Measurements from ENCODE around the gene THAP10. TPM values are rescaled to one million over a fixed set of nuclear protein-coding genes. Genes with fewer than 3 reads are reported as not detected.

Gene THAP10
- total RNA-seq, 1 experiment from 2014 or later, result 2.6 TPM

- Mint-ChIP-seq H3K9me3 (no peaks in the 10 kb centered on the region), H3K27ac (no peak overlapping the region), H3K4me1 (no peaks in the 10 kb centered on the region), H3K4me3 (no peak overlapping the region), H3K36me3 (no peaks in the 10 kb centered on the region), H3K27me3 (ENCODE audit: low read depth) (no peaks in the 10 kb centered on the region; the same call in 1 of the 2 replicates)
- ATAC-seq (no peak), DNase-seq (ENCODE audit: low spot score) (no peak)
- CTCF ChIA-PET, result interaction anchor here (1.1 kb wide), 1 partner anchor 56 kb away, joined by 4 read pairs; no protein-coding TSS in a partner anchor
- TF ChIP-seq CREM (CRISPR knock-in tag; IDR thresholded peaks at IDR 0.05) (no peak), TP53 (CRISPR knock-in tag; IDR thresholded peaks at IDR 0.05) (no peak), ZNF232 (CRISPR knock-in tag; IDR thresholded peaks at IDR 0.05) (no peak), TEAD4 (CRISPR knock-in tag; IDR thresholded peaks at IDR 0.05) (no peak), SMAD4 (CRISPR knock-in tag; IDR thresholded peaks at IDR 0.05) (no peak), ZBTB43 (CRISPR knock-in tag; IDR thresholded peaks at IDR 0.05) (no peak), HMGA2 (CRISPR knock-in tag; IDR thresholded peaks at IDR 0.05) (no peak), JAZF1 (CRISPR knock-in tag; IDR thresholded peaks at IDR 0.05) (no peak), CTCF (IDR thresholded peaks at IDR 0.05) (no peak), NR2C2 (CRISPR knock-in tag; IDR thresholded peaks at IDR 0.05) (no peak), ZMAT4 (CRISPR knock-in tag; IDR thresholded peaks at IDR 0.05) (no peak), RORB (CRISPR knock-in tag; IDR thresholded peaks at IDR 0.05) (no peak)
- TF ChIP-seq, protein P1, sequence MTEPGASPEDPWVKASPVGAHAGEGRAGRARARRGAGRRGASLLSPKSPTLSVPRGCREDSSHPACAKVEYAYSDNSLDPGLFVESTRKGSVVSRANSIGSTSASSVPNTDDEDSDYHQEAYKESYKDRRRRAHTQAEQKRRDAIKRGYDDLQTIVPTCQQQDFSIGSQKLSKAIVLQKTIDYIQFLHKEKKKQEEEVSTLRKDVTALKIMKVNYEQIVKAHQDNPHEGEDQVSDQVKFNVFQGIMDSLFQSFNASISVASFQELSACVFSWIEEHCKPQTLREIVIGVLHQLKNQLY (CRISPR knock-in tag; IDR thresholded peaks at IDR 0.05), result no peak
- POLR2A ChIA-PET, result no interaction called here
Observed at GRCh38 chr15:70880781-70881180, 11.5 kb downstream of the THAP10 start.

DNA sequence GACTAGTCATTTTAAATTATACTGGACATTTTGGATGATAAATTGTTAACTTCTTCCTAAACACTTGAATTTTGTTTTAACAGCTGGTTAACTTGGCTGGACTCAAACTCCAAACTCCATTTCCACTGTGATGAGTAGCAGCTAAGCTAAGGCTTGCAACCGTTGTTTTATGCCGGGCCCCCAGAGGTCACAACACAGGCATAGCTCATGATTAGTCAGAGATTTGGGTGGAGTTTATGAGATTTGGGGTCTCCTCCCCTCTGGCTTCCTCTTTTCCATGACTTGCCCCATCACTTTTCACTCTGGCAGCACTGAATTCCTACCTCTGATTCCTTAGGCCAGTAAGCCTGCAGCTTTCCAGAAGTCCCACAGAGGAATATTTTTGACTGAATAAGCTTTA, 12.8 kb downstream of the THAP10 start:
- no peak for DNase-seq (ENCODE audit: low spot score)
- H3K27me3 Mint-ChIP-seq (ENCODE audit: low read depth), result no peaks in the 10 kb centered on the region
- H3K9me3 Mint-ChIP-seq, result no peaks in the 10 kb centered on the region
- TF ChIP-seq RORB (CRISPR knock-in tag; IDR thresholded peaks at IDR 0.05) (no peak), USF2 (CRISPR knock-in tag; IDR thresholded peaks at IDR 0.05) (no peak), FOXP1 (CRISPR knock-in tag; IDR thresholded peaks at IDR 0.05; ENCODE audit: borderline replicate concordance) (no peak), CDX4 (CRISPR knock-in tag; IDR thresholded peaks at IDR 0.05; ENCODE audit: borderline replicate concordance) (no peak), FOXP4 (CRISPR knock-in tag; IDR thresholded peaks at IDR 0.05) (no peak), EMX1 (CRISPR knock-in tag; IDR thresholded peaks at IDR 0.05) (no peak), ATF6 (CRISPR knock-in tag; IDR thresholded peaks at IDR 0.05) (no peak), NR3C1 (CRISPR knock-in tag; conservative IDR thresholded peaks at IDR 0.05; ENCODE audit: low read depth) (no peak), RELA (CRISPR knock-in tag; IDR thresholded peaks at IDR 0.05; ENCODE audit: borderline replicate concordance) (no peak), E2F1 (CRISPR knock-in tag; IDR thresholded peaks at IDR 0.05) (no peak)
- TF ChIP-seq, protein P2, sequence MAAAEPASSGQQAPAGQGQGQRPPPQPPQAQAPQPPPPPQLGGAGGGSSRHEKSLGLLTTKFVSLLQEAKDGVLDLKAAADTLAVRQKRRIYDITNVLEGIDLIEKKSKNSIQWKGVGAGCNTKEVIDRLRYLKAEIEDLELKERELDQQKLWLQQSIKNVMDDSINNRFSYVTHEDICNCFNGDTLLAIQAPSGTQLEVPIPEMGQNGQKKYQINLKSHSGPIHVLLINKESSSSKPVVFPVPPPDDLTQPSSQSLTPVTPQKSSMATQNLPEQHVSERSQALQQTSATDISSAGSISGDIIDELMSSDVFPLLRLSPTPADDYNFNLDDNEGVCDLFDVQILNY (CRISPR knock-in tag; IDR thresholded peaks at IDR 0.05), result no peak
- no peaks in the 10 kb centered on the region for H3K36me3 Mint-ChIP-seq
- POLR2A ChIA-PET, result no interaction called here
- H3K4me3 Mint-ChIP-seq, result no peak overlapping the region
- no peak for ATAC-seq
- CTCF ChIA-PET, result interaction anchor here (0.6 to 1.0 kb wide), 3 partner anchors 55 to 92 kb away, joined by 3 to 5 read pairs (median 4); no protein-coding TSS in a partner anchor
- no peaks in the 10 kb centered on the region for H3K4me1 Mint-ChIP-seq
- no peak overlapping the region for H3K27ac Mint-ChIP-seq

Data from WTC11 (cell line).